ENCODE data around the gene GEMIN7. TPM values are rescaled to one million over a fixed set of nuclear protein-coding genes. Genes with fewer than 3 reads are reported as not detected.

The GEMIN7 gene
- total and polyA plus RNA-seq, 2 experiments from 2014 or later = 49.6 to 90.5 TPM

- TF ChIP-seq ZNF462 (CRISPR knock-in tag; IDR thresholded peaks at IDR 0.05) (no peak), STAT1 (IDR thresholded peaks at IDR 0.05; ENCODE audit: unreplicated experiment) (no peak), JUNB (IDR thresholded peaks at IDR 0.05; ENCODE audit: unreplicated experiment) (no peak), ZNF331 (CRISPR knock-in tag; IDR thresholded peaks at IDR 0.05; ENCODE audit: low read depth) (no peak), REST (IDR thresholded peaks at IDR 0.05; ENCODE audit: unreplicated experiment) (no peak), ZNF114 (CRISPR knock-in tag; IDR thresholded peaks at IDR 0.05) (no peak), POLR2AphosphoS5 (IDR thresholded peaks at IDR 0.05; ENCODE audit: low read depth) (no peak), EZH2phosphoT487 (IDR thresholded peaks at IDR 0.05; ENCODE audit: unreplicated experiment) (no peak), CREB1 (CRISPR knock-in tag; IDR thresholded peaks at IDR 0.05; ENCODE audit: low read depth) (no peak), EZH2 (IDR thresholded peaks at IDR 0.05; ENCODE audit: low read depth, unreplicated experiment) (no peak)
- TF ChIP-seq, protein P1, sequence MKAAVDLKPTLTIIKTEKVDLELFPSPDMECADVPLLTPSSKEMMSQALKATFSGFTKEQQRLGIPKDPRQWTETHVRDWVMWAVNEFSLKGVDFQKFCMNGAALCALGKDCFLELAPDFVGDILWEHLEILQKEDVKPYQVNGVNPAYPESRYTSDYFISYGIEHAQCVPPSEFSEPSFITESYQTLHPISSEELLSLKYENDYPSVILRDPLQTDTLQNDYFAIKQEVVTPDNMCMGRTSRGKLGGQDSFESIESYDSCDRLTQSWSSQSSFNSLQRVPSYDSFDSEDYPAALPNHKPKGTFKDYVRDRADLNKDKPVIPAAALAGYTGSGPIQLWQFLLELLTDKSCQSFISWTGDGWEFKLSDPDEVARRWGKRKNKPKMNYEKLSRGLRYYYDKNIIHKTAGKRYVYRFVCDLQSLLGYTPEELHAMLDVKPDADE (IDR thresholded peaks at IDR 0.05) = no peak
Measured at GRCh38 chr19:45114116-45114515, 35.1 kb downstream of the GEMIN7 start (continued).

All from GM23338 (cell line).